Rectal smooth muscle tissue (tissue), 1 donor: ENCODE measurements around the gene RNGTT.

Experiments
- H3K27ac ChIP-seq: one replicate; pipeline ENCODE4 v1.7.0; 2013; ENCODE audit warnings: low read depth, low read length, inconsistent platforms
- H3K27me3 ChIP-seq: one replicate; pipeline ENCODE4 v1.7.0; 2013; ENCODE audit warnings: low read length; ENCODE audit not compliant: control insufficient read depth, insufficient read depth
- H3K36me3 ChIP-seq: one replicate; pipeline ENCODE4 v1.7.0; 2013; ENCODE audit warnings: low read length; ENCODE audit not compliant: control insufficient read depth, insufficient read depth
- H3K4me1 ChIP-seq: one replicate; pipeline ENCODE4 v1.7.0; 2013; ENCODE audit warnings: low read length; ENCODE audit not compliant: control insufficient read depth, insufficient read depth
- H3K4me3 ChIP-seq: one replicate; pipeline ENCODE4 v1.7.0; 2013; ENCODE audit warnings: low read length
- H3K9ac ChIP-seq: one replicate; pipeline ENCODE4 v1.7.0; 2013; ENCODE audit warnings: low read length

The RNGTT gene

GRCh38 chr6:88605271-88605670 lies 358.1 kb downstream of the RNGTT start:
- Histone ChIP-seq H3K27ac (no peak overlapping the region), H3K27me3 (no peaks in the 10 kb centered on the region), H3K36me3 (no peaks in the 10 kb centered on the region), H3K4me1 (no peaks in the 10 kb centered on the region), H3K9ac (no peak overlapping the region), H3K4me3 (no peak overlapping the region)

- no peak overlapping the region for H3K27ac ChIP-seq
- H3K4me1 ChIP-seq, result no peaks in the 10 kb centered on the region
- no peak overlapping the region for H3K4me3 ChIP-seq
- no peaks in the 10 kb centered on the region for H3K27me3 ChIP-seq
- no peaks in the 10 kb centered on the region for H3K36me3 ChIP-seq
- no peak overlapping the region for H3K9ac ChIP-seq
Observed at GRCh38 chr6:88599571-88599970, 363.8 kb downstream of the RNGTT start.

DNA sequence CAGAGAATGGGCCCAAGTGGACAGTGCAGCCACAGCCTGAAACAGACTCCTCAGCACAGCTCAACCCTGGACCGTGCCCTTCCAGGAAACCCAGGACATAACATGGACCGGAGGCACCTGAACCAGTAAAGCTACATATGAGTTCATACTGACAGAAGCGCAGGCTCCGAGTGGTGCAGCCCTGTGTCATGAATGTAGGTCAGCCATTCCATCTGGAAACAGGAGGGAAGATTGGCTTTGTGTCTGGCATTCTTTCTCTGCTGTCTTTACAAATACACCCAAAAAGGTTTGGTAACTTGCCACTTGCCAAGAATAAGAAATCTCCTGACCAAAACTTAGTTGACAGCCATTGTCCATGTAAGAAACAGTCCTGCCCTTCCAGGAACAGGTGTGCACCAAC lies 366.6 kb downstream of the RNGTT start:
- Histone ChIP-seq H3K27me3 (no peaks in the 10 kb centered on the region), H3K4me3 (no peak overlapping the region), H3K4me1 (no peaks in the 10 kb centered on the region), H3K9ac (no peak overlapping the region), H3K27ac (no peak overlapping the region), H3K36me3 (no peaks in the 10 kb centered on the region)

GRCh38 chr6:88588938-88589337 lies 374.5 kb downstream of the RNGTT start:
- no peak overlapping the region for H3K4me3 ChIP-seq
- H3K4me1 ChIP-seq, result no peaks in the 10 kb centered on the region
- H3K36me3 ChIP-seq, result no peaks in the 10 kb centered on the region
- no peak overlapping the region for H3K9ac ChIP-seq
- H3K27me3 ChIP-seq, result no peaks in the 10 kb centered on the region
- H3K27ac ChIP-seq, result no peak overlapping the region

- H3K9ac ChIP-seq, result no peak overlapping the region
- no peaks in the 10 kb centered on the region for H3K27me3 ChIP-seq
- no peaks in the 10 kb centered on the region for H3K4me1 ChIP-seq
- H3K27ac ChIP-seq, result no peak overlapping the region
- no peaks in the 10 kb centered on the region for H3K36me3 ChIP-seq
- no peak overlapping the region for H3K4me3 ChIP-seq
Observed at GRCh38 chr6:88587150-88587520, 376.3 kb downstream of the RNGTT start.

DNA sequence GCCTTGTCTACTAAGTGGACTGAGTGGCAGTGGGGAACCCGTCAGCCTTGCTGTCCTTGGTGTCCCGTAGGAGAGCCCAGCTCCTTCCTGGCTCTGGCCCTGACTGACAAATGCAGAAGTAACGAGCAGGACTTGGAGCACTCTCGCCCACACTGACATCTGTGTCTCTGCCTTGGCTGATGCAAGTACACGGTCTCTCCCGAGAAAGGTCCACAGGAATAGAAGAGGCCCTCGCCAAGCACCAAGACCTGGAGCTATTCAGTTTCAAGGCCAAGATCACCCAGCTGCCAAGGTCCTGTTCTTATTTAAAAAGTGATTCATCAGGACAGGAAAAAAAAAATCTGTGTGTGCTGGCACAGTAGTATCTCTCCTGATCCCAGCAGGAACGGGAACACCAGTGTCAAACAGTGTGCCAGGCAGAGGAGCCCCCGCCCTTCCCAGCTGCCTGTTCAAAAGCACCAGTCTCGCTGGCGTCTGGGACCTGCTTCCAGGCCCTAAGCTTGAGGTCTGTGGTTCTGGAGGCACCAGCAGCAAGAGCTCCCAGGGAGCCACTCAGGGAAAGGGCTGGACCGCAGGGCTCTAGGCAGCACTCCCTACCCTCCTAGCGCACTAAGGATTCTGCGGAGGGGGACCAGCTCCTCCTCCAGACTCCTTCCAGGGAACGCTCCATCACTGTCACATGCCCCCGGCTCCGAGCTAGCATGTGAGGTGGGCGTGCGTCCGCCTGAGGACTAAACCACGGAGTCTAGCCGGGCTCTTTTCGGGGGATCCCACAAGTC lies 376.9 kb downstream of the RNGTT start:
- no peaks in the 10 kb centered on the region for H3K36me3 ChIP-seq
- H3K27me3 ChIP-seq, result no peaks in the 10 kb centered on the region
- no peak overlapping the region for H3K4me3 ChIP-seq
- no peak overlapping the region for H3K27ac ChIP-seq
- H3K4me1 ChIP-seq, result no peaks in the 10 kb centered on the region
- H3K9ac ChIP-seq, result no peak overlapping the region

GRCh38 chr6:88585276-88585692 lies 378.1 kb downstream of the RNGTT start:
- Histone ChIP-seq H3K4me3 (no peak overlapping the region), H3K36me3 (no peaks in the 10 kb centered on the region), H3K4me1 (no peaks in the 10 kb centered on the region), H3K27me3 (no peaks in the 10 kb centered on the region), H3K27ac (no peak overlapping the region), H3K9ac (no peak overlapping the region)

GRCh38 chr6:88584581-88585275 lies 378.7 kb downstream of the RNGTT start:
- Histone ChIP-seq H3K4me1 (no peaks in the 10 kb centered on the region), H3K27me3 (no peaks in the 10 kb centered on the region), H3K36me3 (no peaks in the 10 kb centered on the region), H3K27ac (no peak overlapping the region), H3K9ac (no peak overlapping the region), H3K4me3 (no peak overlapping the region)

- Histone ChIP-seq H3K36me3 (no peaks in the 10 kb centered on the region), H3K27ac (no peak overlapping the region), H3K9ac (no peak overlapping the region), H3K4me3 (no peak overlapping the region), H3K4me1 (no peaks in the 10 kb centered on the region), H3K27me3 (no peaks in the 10 kb centered on the region)
Observed at GRCh38 chr6:88577461-88577860, 386.0 kb downstream of the RNGTT start.

DNA sequence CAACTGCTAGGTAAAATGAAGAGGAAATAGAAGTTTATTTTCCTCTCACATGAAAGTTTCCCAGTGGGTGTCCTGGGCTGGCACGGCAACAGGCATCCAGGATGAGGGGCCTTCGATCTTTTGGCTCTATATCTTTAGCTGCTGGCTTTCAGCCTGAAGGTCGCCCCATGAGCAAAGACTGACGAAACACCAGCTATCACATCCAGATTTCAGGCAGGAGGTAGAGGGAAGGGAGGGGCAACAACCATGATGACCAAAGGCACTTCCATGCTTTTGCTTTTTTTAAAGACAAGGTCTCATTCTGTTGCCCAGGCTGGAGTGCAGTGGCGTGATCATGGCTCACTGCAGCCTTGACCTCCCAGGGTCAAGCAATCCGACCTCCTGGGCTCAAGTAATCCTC lies 387.9 kb downstream of the RNGTT start:
- H3K27me3 ChIP-seq, result no peaks in the 10 kb centered on the region
- no peaks in the 10 kb centered on the region for H3K4me1 ChIP-seq
- H3K36me3 ChIP-seq, result no peaks in the 10 kb centered on the region
- H3K9ac ChIP-seq, result no peak overlapping the region
- H3K4me3 ChIP-seq, result no peak overlapping the region
- H3K27ac ChIP-seq, result no peak overlapping the region

- H3K4me3 ChIP-seq, result no peak overlapping the region
- no peak overlapping the region for H3K27ac ChIP-seq
- no peak overlapping the region for H3K9ac ChIP-seq
- no peaks in the 10 kb centered on the region for H3K36me3 ChIP-seq
- H3K27me3 ChIP-seq, result no peaks in the 10 kb centered on the region
- no peaks in the 10 kb centered on the region for H3K4me1 ChIP-seq
Observed at GRCh38 chr6:88574651-88575050, 388.8 kb downstream of the RNGTT start.

DNA sequence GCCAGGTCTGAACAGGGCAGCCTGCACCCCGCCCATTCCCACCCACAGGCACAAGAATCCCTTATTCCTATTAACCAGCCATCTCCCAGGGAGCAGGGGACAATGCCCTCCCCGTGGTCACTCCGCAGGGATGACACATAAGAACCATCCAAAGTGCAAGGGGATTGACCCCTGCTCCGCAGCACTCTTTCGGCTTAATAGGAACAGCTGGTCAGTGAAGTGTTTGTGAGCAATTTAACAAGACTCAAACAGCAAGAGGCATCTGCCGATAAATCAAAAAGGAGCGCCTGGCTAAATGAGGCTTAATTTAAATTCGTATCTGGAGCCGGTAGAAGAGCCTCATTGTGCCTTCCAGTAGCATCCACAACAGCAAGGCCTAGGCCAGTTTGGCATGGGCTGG lies 389.4 kb downstream of the RNGTT start:
- H3K4me1 ChIP-seq, result no peaks in the 10 kb centered on the region
- no peaks in the 10 kb centered on the region for H3K36me3 ChIP-seq
- no peak overlapping the region for H3K4me3 ChIP-seq
- H3K27ac ChIP-seq, result no peak overlapping the region
- H3K9ac ChIP-seq, result no peak overlapping the region
- no peaks in the 10 kb centered on the region for H3K27me3 ChIP-seq

DNA sequence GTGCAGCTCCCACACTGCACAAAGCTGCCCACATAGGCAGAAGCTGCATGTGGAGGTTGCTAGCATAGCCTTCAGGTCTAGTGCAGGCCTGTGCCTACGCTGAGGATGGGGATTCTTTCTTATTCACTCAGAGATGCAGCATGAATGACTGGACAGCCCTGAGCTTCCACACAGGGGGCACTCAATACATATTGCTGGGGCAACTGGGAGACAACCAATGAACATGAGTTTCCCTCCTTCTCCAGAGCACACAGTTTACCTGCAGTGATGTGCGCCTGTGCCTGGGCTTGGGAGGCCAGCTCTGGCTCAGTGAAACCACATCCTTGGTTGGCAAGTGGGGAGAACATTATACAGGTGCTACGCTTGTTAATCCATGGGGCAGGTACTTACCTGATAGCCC lies 389.9 kb downstream of the RNGTT start:
- H3K27ac ChIP-seq, result no peak overlapping the region
- no peaks in the 10 kb centered on the region for H3K27me3 ChIP-seq
- H3K4me1 ChIP-seq, result no peaks in the 10 kb centered on the region
- no peak overlapping the region for H3K4me3 ChIP-seq
- no peaks in the 10 kb centered on the region for H3K36me3 ChIP-seq
- no peak overlapping the region for H3K9ac ChIP-seq
